ENCODE results near the gene CRTC3. TPM values are rescaled to one million over a fixed set of nuclear protein-coding genes. Genes with fewer than 3 reads are reported as not detected.

CRTC3 gene
- total RNA-seq, 2 experiments from 2014 or later: 86.0 to 89.3 TPM

- ChIA-PET CTCF (interaction anchor here (1.2 to 1.3 kb wide), 2 partner anchors 9 to 13 kb away, joined by 3 read pairs; no protein-coding TSS in a partner anchor), POLR2A (no interaction called here)
- Mint-ChIP-seq H3K36me3 (ENCODE audit: low read depth) (peaks cover 73% of the 10 kb centered on the region), H3K9me3 (peaks cover 2% of the 10 kb centered on the region), H3K4me3 (no peak overlapping the region), H3K27me3 (no peaks in the 10 kb centered on the region), H3K4me1 (no peaks in the 10 kb centered on the region), H3K27ac (no peak overlapping the region)
- no peak for DNase-seq
Observed at GRCh38 chr15:90638963-90639362, 109.2 kb downstream of the CRTC3 start.

GRCh38 chr15:90640862-90641261, 111.1 kb downstream of the CRTC3 start:
- ChIA-PET POLR2A (no interaction called here), CTCF (no interaction called here)
- Mint-ChIP-seq H3K36me3 (ENCODE audit: low read depth) (peaks cover 62% of the 10 kb centered on the region), H3K9me3 (no peaks in the 10 kb centered on the region), H3K4me3 (no peak overlapping the region), H3K27me3 (no peaks in the 10 kb centered on the region), H3K4me1 (no peaks in the 10 kb centered on the region), H3K27ac (no peak overlapping the region)
- DNase-seq: no peak

GRCh38 chr15:90641581-90642463, 112.1 kb downstream of the CRTC3 start:
- no peak overlapping the region for H3K27ac Mint-ChIP-seq
- POLR2A ChIA-PET: interaction anchor here (0.9 to 1.3 kb wide), 2 partner anchors 9 to 258 kb away, joined by 3 read pairs; no protein-coding TSS in a partner anchor

GRCh38 chr15:90642464-90643300, 113.0 kb downstream of the CRTC3 start:
- POLR2A ChIA-PET: interaction anchor here (0.9 to 1.3 kb wide), 2 partner anchors 8 to 257 kb away, joined by 3 read pairs; no protein-coding TSS in a partner anchor
- CTCF ChIA-PET: interaction anchor here (0.6 to 1.5 kb wide), 3 partner anchors 150 to 292 kb away, joined by 3 to 5 read pairs (median 3); partner anchors contain the start of gene UNC45A
- DNase-seq: no peak
- H3K4me3 Mint-ChIP-seq: no peak overlapping the region
- peaks cover 53% of the 10 kb centered on the region for H3K36me3 Mint-ChIP-seq (ENCODE audit: low read depth)
- no peaks in the 10 kb centered on the region for H3K27me3 Mint-ChIP-seq
- H3K4me1 Mint-ChIP-seq: peaks cover 5% of the 10 kb centered on the region
- H3K27ac Mint-ChIP-seq: peak overlapping the region; percentile 18
- no peaks in the 10 kb centered on the region for H3K9me3 Mint-ChIP-seq

More at GRCh38 chr15:90641581-90642463, 112.1 kb downstream of the CRTC3 start:
- CTCF ChIA-PET: interaction anchor here (1.5 kb wide), 1 partner anchor 293 kb away, joined by 5 read pairs; the partner anchor contains the start of gene UNC45A
- H3K27me3 Mint-ChIP-seq: no peaks in the 10 kb centered on the region
- no peak overlapping the region for H3K4me3 Mint-ChIP-seq
- H3K9me3 Mint-ChIP-seq: no peaks in the 10 kb centered on the region
- peaks cover 3% of the 10 kb centered on the region for H3K4me1 Mint-ChIP-seq
- no peak for DNase-seq
- H3K36me3 Mint-ChIP-seq (ENCODE audit: low read depth): peaks cover 59% of the 10 kb centered on the region

GRCh38 chr15:90643301-90643632, 113.5 kb downstream of the CRTC3 start:
- H3K27me3 Mint-ChIP-seq: no peaks in the 10 kb centered on the region
- peaks cover 9% of the 10 kb centered on the region for H3K4me1 Mint-ChIP-seq
- CTCF ChIA-PET: interaction anchor here (0.6 to 1.5 kb wide), 3 partner anchors 149 to 291 kb away, joined by 3 to 5 read pairs (median 3); partner anchors contain the start of gene UNC45A

GRCh38 chr15:90644526-90644925, 114.8 kb downstream of the CRTC3 start:
- no peak overlapping the region for H3K4me3 Mint-ChIP-seq
- peak overlapping the region; percentile 5 for H3K27ac Mint-ChIP-seq
- H3K4me1 Mint-ChIP-seq: peaks cover 22% of the 10 kb centered on the region
- CTCF ChIA-PET: interaction anchor here (0.9 kb wide), 1 partner anchor 53 kb away, joined by 4 read pairs; no protein-coding TSS in a partner anchor
- DNase-seq: no peak
- POLR2A ChIA-PET: interaction anchor here (0.9 kb wide), 1 partner anchor 237 kb away, joined by 4 read pairs; no protein-coding TSS in a partner anchor
- no peaks in the 10 kb centered on the region for H3K9me3 Mint-ChIP-seq
- peaks cover 38% of the 10 kb centered on the region for H3K36me3 Mint-ChIP-seq (ENCODE audit: low read depth)
- no peaks in the 10 kb centered on the region for H3K27me3 Mint-ChIP-seq

More at GRCh38 chr15:90643301-90643632, 113.5 kb downstream of the CRTC3 start:
- Mint-ChIP-seq H3K4me3 (no peak overlapping the region), H3K36me3 (ENCODE audit: low read depth) (peaks cover 47% of the 10 kb centered on the region), H3K9me3 (no peaks in the 10 kb centered on the region), H3K27ac (no peak overlapping the region)
- DNase-seq: no peak
- POLR2A ChIA-PET: no interaction called here

- Mint-ChIP-seq H3K4me1 (peaks cover 28% of the 10 kb centered on the region), H3K27me3 (no peaks in the 10 kb centered on the region), H3K36me3 (ENCODE audit: low read depth) (peaks cover 37% of the 10 kb centered on the region), H3K4me3 (no peak overlapping the region), H3K27ac (peak overlapping the region; percentile 67), H3K9me3 (no peaks in the 10 kb centered on the region)
- ChIA-PET CTCF (interaction anchor here (0.9 to 1.2 kb wide), 3 partner anchors 26 to 241 kb away, joined by 3 to 4 read pairs (median 3); no protein-coding TSS in a partner anchor), POLR2A (interaction anchor here (0.9 kb wide), 1 partner anchor 237 kb away, joined by 4 read pairs; no protein-coding TSS in a partner anchor)
- no peak for DNase-seq
Observed at GRCh38 chr15:90644952-90645725, 115.4 kb downstream of the CRTC3 start.

- CTCF ChIA-PET: interaction anchor here (1.0 to 1.2 kb wide), 2 partner anchors 27 to 240 kb away, joined by 3 read pairs; no protein-coding TSS in a partner anchor
- POLR2A ChIA-PET: no interaction called here
- H3K9me3 Mint-ChIP-seq: no peaks in the 10 kb centered on the region
- no peaks in the 10 kb centered on the region for H3K27me3 Mint-ChIP-seq
- no peak for DNase-seq
- H3K27ac Mint-ChIP-seq: peak overlapping the region; percentile 67
- no peak overlapping the region for H3K4me3 Mint-ChIP-seq
- H3K4me1 Mint-ChIP-seq: peaks cover 37% of the 10 kb centered on the region
- H3K36me3 Mint-ChIP-seq (ENCODE audit: low read depth): peaks cover 30% of the 10 kb centered on the region
Observed at GRCh38 chr15:90645873-90646575, 116.3 kb downstream of the CRTC3 start.

- H3K9me3 Mint-ChIP-seq: no peaks in the 10 kb centered on the region
- H3K27ac Mint-ChIP-seq: peak overlapping the region; percentile 67
- DNase-seq: no peak
- ChIA-PET CTCF (no interaction called here), POLR2A (no interaction called here)
- peaks cover 28% of the 10 kb centered on the region for H3K36me3 Mint-ChIP-seq (ENCODE audit: low read depth)
- peaks cover 42% of the 10 kb centered on the region for H3K4me1 Mint-ChIP-seq
- no peaks in the 10 kb centered on the region for H3K27me3 Mint-ChIP-seq
- H3K4me3 Mint-ChIP-seq: no peak overlapping the region
Observed at GRCh38 chr15:90646662-90647305, 117.1 kb downstream of the CRTC3 start.

- CTCF ChIA-PET: interaction anchor here (0.5 to 1.5 kb wide), 38 partner anchors 12 to 288 kb away, joined by 3 to 36 read pairs (median 5); partner anchors contain the start of genes BLM, FES, HDDC3 and MAN2A2
- H3K4me1 Mint-ChIP-seq: peaks cover 42% of the 10 kb centered on the region
- DNase-seq: no peak
- H3K27me3 Mint-ChIP-seq: no peaks in the 10 kb centered on the region
- no peaks in the 10 kb centered on the region for H3K9me3 Mint-ChIP-seq
- H3K27ac Mint-ChIP-seq: peak overlapping the region; percentile 92
- H3K4me3 Mint-ChIP-seq: no peak overlapping the region
- POLR2A ChIA-PET: interaction anchor here (0.6 to 4.2 kb wide), 24 partner anchors 10 to 309 kb away, joined by 3 to 44 read pairs (median 6); partner anchors contain the start of genes BLM, FES, HDDC3 and MAN2A2
- peaks cover 22% of the 10 kb centered on the region for H3K36me3 Mint-ChIP-seq (ENCODE audit: low read depth)
Observed at GRCh38 chr15:90647326-90647725, 117.6 kb downstream of the CRTC3 start.

Measured in activated CD4-positive, alpha-beta memory T cell treated with anti-CD3 and anti-CD28 coated beads, Interleukin-2, amount 10 ng/mL, durations not matched to agents 7 days and 5 days (primary cell).